Choroid plexus epithelial cell (primary cell): ENCODE data around the gene FCER1G.
A peak's percentile ranks its signal among the peaks of the same experiment; 100 is the strongest.

Experiments
- DNase-seq: peaks from one replicate; pipeline ENCODE4 v3.0.0-alpha.2; 2010; ENCODE audit warnings: low read depth
- H3K4me3 ChIP-seq: 2 replicates; pipeline ENCODE4 v1.5.1; 2011; ENCODE audit warnings: low read depth, mild to moderate bottlenecking, control low read depth, low read length, moderate library complexity
- TF ChIP-seq, protein P1 (sequence below): conservative IDR thresholded peaks from 2 replicates; pipeline ENCODE4 v1.5.1; 2011; ENCODE audit warnings: low read depth, mild to moderate bottlenecking, control low read depth, inconsistent platforms, low read length, moderate library complexity

Gene FCER1G

DNA sequence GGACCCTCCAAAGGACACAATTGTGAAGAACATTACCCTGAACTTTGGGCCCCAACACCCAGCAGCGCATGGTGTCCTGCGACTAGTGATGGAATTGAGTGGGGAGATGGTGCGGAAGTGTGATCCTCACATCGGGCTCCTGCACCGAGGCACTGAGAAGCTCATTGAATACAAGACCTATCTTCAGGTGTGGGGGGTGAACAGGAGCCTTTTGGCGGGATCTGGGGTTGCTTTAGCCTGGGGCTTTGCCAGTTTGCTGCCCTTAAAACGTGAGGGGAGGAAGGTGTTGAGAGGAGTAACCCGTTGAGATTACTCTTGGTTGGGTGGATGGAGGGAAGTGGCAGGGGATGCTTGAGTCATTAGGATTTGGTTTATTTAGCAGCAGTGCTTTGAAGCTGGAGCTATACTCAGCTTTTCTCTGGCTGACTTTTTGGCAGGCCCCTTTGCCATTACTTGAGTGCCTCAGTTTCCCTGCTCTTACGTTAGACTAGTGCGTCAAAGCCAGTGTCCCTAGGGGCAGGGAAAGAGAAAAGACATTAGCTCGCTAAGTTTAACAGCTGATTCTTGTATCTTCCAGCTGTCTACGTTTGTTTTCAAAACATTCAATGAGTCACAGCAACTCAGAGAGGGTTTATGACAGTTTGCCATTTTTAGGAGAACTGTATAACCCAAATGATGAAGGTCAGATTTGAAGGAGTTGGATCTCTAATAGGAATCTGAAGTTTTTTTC is 8.5 kb upstream of the FCER1G start:
- DNase-seq: peak; percentile 75
- TF ChIP-seq, protein P1, sequence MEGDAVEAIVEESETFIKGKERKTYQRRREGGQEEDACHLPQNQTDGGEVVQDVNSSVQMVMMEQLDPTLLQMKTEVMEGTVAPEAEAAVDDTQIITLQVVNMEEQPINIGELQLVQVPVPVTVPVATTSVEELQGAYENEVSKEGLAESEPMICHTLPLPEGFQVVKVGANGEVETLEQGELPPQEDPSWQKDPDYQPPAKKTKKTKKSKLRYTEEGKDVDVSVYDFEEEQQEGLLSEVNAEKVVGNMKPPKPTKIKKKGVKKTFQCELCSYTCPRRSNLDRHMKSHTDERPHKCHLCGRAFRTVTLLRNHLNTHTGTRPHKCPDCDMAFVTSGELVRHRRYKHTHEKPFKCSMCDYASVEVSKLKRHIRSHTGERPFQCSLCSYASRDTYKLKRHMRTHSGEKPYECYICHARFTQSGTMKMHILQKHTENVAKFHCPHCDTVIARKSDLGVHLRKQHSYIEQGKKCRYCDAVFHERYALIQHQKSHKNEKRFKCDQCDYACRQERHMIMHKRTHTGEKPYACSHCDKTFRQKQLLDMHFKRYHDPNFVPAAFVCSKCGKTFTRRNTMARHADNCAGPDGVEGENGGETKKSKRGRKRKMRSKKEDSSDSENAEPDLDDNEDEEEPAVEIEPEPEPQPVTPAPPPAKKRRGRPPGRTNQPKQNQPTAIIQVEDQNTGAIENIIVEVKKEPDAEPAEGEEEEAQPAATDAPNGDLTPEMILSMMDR: no peak

DNA sequence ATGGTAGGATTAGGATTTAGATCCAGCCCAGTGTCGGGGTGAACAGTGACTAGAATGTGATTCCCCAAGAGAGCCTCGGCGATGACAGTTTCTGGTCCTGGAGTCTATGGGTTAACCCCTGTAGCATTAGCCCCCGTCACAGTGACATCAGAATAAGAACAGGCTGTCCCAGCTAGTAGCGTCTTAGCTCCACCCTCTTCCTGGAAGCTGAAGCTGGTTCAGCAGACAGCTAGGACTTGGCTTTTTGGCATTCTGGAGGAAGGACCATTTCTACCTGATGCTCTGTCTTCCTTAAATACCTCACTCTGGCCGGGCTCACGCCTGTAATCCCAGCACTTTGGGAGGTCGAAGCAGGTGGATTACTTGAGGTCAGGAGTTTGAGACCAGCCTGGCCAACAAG is 7.9 kb upstream of the FCER1G start:
- DNase-seq: peak; percentile 96
- TF ChIP-seq, protein P1: no peak
- H3K4me3 ChIP-seq: no peak overlapping the region

More for the DNA sequence above, 8.5 kb upstream of the FCER1G start:
- H3K4me3 ChIP-seq: no peak overlapping the region

DNA sequence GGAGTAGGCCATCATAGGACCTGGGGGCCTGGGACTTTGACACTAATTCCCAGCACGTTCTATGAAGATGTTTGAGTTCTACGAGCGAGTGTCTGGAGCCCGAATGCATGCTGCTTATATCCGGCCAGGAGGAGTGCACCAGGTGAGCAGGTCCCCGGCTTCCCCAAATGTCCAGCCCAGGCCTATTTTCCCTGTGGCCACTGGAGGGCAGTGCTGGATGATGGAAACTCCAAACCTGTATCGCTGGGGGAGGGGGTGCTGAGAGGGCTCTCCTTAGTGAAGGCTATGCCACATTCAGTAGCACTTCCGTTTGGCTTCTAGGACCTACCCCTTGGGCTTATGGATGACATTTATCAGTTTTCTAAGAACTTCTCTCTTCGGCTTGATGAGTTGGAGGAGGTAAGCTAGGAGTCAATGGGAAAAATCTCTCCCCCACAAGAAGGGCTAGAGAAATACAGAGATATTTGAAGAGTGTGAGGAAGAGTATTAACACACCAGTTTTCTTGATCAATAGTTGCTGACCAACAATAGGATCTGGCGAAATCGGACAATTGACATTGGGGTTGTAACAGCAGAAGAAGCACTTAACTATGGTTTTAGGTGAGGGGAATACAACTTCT is 5.2 kb upstream of the FCER1G start:
- H3K4me3 ChIP-seq: no peak overlapping the region
- DNase-seq: peak; percentile 84
- TF ChIP-seq, protein P1: peak; percentile 98

DNA sequence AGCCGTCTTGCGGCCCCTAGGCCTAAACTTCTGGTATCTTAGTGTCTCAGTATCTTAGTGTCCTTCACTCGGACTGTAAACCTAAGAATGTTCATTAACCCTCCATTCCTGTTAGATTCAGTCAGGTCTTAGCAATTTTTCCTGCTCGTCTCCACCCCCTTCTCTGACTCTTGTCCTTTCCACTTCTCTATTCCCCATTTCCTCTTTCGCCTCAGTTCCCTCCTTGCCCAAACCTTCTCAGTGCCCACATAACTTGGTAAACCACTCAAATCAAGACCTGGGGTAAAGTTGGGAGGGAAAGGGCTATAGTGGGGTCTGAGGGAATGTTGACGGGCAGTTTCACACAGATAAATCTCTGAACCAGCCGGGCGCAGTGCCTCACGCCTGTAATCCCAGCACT is 726 bp upstream of the FCER1G start:
- TF ChIP-seq, protein P1: no peak
- H3K4me3 ChIP-seq: no peak overlapping the region
- no peak for DNase-seq

DNA sequence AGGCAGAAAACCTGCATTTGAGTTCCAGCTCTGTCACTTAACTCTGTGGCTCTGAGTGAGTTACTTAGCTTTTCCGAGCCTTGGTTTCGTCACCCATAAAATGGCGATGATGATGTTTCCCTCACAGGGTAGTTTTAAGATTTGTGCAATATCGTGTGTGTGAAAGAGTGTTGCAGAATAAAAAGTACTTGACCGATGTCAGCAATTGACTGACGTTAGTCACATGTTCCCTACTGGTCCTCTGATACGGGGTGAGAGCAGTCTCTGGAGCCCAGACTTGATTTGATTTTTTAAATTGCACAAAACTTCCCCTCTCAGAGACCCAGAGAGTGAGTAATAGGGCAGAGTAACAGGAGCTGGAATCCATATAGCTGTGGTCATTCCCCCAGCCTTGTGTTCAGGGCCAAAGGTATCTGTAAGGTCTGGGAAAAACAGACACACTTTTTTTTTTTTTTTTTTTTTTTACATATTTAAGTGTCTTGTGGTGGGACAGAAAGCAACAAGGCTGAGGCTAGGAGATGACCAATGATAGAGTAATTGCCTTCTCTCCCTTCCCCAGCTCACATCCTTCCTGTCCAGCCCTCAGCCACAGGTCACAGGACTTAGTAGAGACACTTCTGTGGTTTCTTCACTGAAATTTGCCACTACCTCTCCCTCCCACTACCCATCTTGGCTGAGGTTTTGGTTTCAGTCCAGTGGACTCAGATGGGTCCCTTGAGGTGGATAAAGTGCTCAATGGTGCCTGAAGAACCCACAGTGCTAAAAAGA is 2.0 kb downstream of the FCER1G start:
- peak; percentile 95 for DNase-seq
- no peak overlapping the region for H3K4me3 ChIP-seq
- TF ChIP-seq, protein P1: no peak

DNA sequence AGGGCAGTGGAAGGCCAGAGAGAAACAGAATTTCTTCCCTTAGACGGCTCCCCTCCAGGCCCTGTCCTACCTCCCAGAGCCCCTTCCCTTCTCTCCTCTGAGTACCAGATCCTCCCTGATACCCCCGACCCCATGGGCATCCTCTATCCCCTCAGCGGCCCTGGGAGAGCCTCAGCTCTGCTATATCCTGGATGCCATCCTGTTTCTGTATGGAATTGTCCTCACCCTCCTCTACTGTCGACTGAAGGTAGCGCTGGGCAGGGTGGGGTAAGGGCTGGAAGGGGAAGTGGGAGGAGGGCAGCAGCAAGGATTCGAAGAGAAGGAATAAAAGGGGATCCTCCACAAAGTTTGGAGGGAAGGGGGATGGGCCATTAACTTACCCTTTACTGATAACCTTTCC is 2.7 kb downstream of the FCER1G start:
- TF ChIP-seq, protein P1: no peak
- DNase-seq: no peak
- H3K4me3 ChIP-seq: no peak overlapping the region
